ENCODE measurements around the gene EXOC4.

DNA sequence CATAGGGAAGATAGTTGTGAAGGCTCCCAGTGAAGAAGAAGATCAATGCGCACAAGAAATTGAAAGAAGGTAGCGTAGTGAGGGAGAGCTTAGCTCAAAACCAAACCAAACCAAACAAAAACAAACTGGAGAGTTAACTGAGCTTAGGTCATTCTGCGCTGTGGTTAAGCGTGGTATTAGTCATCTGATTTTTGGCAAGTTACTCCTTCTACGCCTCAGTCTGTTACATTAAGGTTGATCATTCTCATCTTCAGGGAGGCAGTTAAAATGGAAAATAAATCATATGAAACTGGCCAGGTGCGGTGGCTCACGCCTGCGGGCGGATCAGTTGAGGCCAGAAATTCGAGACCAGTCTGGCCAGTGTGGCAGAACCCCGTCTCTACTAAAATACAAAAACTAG, 259.7 kb downstream of the EXOC4 start:
- TF ChIP-seq, protein P1, sequence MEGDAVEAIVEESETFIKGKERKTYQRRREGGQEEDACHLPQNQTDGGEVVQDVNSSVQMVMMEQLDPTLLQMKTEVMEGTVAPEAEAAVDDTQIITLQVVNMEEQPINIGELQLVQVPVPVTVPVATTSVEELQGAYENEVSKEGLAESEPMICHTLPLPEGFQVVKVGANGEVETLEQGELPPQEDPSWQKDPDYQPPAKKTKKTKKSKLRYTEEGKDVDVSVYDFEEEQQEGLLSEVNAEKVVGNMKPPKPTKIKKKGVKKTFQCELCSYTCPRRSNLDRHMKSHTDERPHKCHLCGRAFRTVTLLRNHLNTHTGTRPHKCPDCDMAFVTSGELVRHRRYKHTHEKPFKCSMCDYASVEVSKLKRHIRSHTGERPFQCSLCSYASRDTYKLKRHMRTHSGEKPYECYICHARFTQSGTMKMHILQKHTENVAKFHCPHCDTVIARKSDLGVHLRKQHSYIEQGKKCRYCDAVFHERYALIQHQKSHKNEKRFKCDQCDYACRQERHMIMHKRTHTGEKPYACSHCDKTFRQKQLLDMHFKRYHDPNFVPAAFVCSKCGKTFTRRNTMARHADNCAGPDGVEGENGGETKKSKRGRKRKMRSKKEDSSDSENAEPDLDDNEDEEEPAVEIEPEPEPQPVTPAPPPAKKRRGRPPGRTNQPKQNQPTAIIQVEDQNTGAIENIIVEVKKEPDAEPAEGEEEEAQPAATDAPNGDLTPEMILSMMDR (IDR thresholded peaks at IDR 0.05), result no peak
- TF ChIP-seq EP300 (IDR thresholded peaks at IDR 0.05), result no peak
- no peak for TF ChIP-seq POLR2AphosphoS5 (IDR thresholded peaks at IDR 0.05)
